Measurements from ENCODE around the gene CAD.

Gene CAD

GRCh38 chr2:27198627-27199026 is 18.5 kb upstream of the CAD start:
- no peaks in the 10 kb centered on the region for H3K27me3 ChIP-seq (ENCODE audit: control insufficient read depth in 5 of 5, insufficient read depth in 4 of 5, low read length in 5 of 5)

GRCh38 chr2:27199241-27199640 is 17.9 kb upstream of the CAD start:
- peaks cover 8 to 51% (median 49%) of the 10 kb centered on the region in 5 donors for H3K36me3 ChIP-seq (ENCODE audit: control insufficient read depth in 5 of 5, insufficient read depth in 5 of 5, low read length in 5 of 5)
- H3K9me3 ChIP-seq (ENCODE audit: control insufficient read depth in 5 of 5, low read length in 5 of 5): no peaks in the 10 kb centered on the region
- no peaks in the 10 kb centered on the region for H3K27me3 ChIP-seq (ENCODE audit: control insufficient read depth in 5 of 5, insufficient read depth in 4 of 5, low read length in 5 of 5)

More at GRCh38 chr2:27198627-27199026, 18.5 kb upstream of the CAD start:
- peak overlapping the region; percentile 37 for H3K27ac ChIP-seq (ENCODE audit: low read depth, low read length)
- no peaks in the 10 kb centered on the region for H3K9me3 ChIP-seq (ENCODE audit: control insufficient read depth in 5 of 5, low read length in 5 of 5)
- H3K36me3 ChIP-seq (ENCODE audit: control insufficient read depth in 5 of 5, insufficient read depth in 5 of 5, low read length in 5 of 5): peaks cover 8 to 45% (median 43%) of the 10 kb centered on the region in 5 donors
- H3K9ac ChIP-seq (ENCODE audit: low read length in 5 of 5): peak overlapping the region in 4 of 5 donors; percentile 0 to 45 (median 8)
- H3K4me1 ChIP-seq (ENCODE audit: control insufficient read depth in 5 of 5, insufficient read depth in 5 of 5, low read length in 5 of 5): peaks cover 0 to 9% (median 7%) of the 10 kb centered on the region in 5 donors
- H3K4me3 ChIP-seq (ENCODE audit: low read depth in 1 of 5, low read length in 5 of 5): no peak overlapping the region

GRCh38 chr2:27201675-27202074 is 15.5 kb upstream of the CAD start:
- Histone ChIP-seq H3K4me1 (ENCODE audit: control insufficient read depth in 5 of 5, insufficient read depth in 5 of 5, low read length in 5 of 5) (peaks cover 0 to 23% (median 17%) of the 10 kb centered on the region in 5 donors), H3K27me3 (ENCODE audit: control insufficient read depth in 5 of 5, insufficient read depth in 4 of 5, low read length in 5 of 5) (no peaks in the 10 kb centered on the region), H3K9me3 (ENCODE audit: control insufficient read depth in 5 of 5, low read length in 5 of 5) (no peaks in the 10 kb centered on the region), H3K9ac (ENCODE audit: low read length in 5 of 5) (no peak overlapping the region), H3K4me3 (ENCODE audit: low read depth in 1 of 5, low read length in 5 of 5) (no peak overlapping the region), H3K36me3 (ENCODE audit: control insufficient read depth in 5 of 5, insufficient read depth in 5 of 5, low read length in 5 of 5) (peaks cover 8 to 75% (median 73%) of the 10 kb centered on the region in 5 donors), H3K27ac (ENCODE audit: low read depth, low read length) (no peak overlapping the region)

More at GRCh38 chr2:27199241-27199640, 17.9 kb upstream of the CAD start:
- Histone ChIP-seq H3K27ac (ENCODE audit: low read depth, low read length) (peak overlapping the region; percentile 37), H3K4me3 (ENCODE audit: low read depth in 1 of 5, low read length in 5 of 5) (no peak overlapping the region), H3K9ac (ENCODE audit: low read length in 5 of 5) (peak overlapping the region in 2 of 5 donors; percentile 4 to 13), H3K4me1 (ENCODE audit: control insufficient read depth in 5 of 5, insufficient read depth in 5 of 5, low read length in 5 of 5) (peaks cover 0 to 9% (median 7%) of the 10 kb centered on the region in 5 donors)

GRCh38 chr2:27202854-27203253 is 14.3 kb upstream of the CAD start:
- peak overlapping the region in 1 of 5 donors; percentile 10 for H3K9ac ChIP-seq (ENCODE audit: low read length in 5 of 5)
- no peaks in the 10 kb centered on the region for H3K9me3 ChIP-seq (ENCODE audit: control insufficient read depth in 5 of 5, low read length in 5 of 5)
- H3K4me1 ChIP-seq (ENCODE audit: control insufficient read depth in 5 of 5, insufficient read depth in 5 of 5, low read length in 5 of 5): peaks cover 0 to 35% (median 28%) of the 10 kb centered on the region in 5 donors
- no peak overlapping the region for H3K4me3 ChIP-seq (ENCODE audit: low read depth in 1 of 5, low read length in 5 of 5)
- H3K27ac ChIP-seq (ENCODE audit: low read depth, low read length): no peak overlapping the region
- peaks cover 8 to 87% (median 84%) of the 10 kb centered on the region in 5 donors for H3K36me3 ChIP-seq (ENCODE audit: control insufficient read depth in 5 of 5, insufficient read depth in 5 of 5, low read length in 5 of 5)
- no peaks in the 10 kb centered on the region for H3K27me3 ChIP-seq (ENCODE audit: control insufficient read depth in 5 of 5, insufficient read depth in 4 of 5, low read length in 5 of 5)

GRCh38 chr2:27203741-27204140 is 13.4 kb upstream of the CAD start:
- Histone ChIP-seq H3K36me3 (ENCODE audit: control insufficient read depth in 5 of 5, insufficient read depth in 5 of 5, low read length in 5 of 5) (peaks cover 8 to 96% (median 91%) of the 10 kb centered on the region in 5 donors), H3K4me1 (ENCODE audit: control insufficient read depth in 5 of 5, insufficient read depth in 5 of 5, low read length in 5 of 5) (peaks cover 0 to 42% (median 33%) of the 10 kb centered on the region in 5 donors), H3K27ac (ENCODE audit: low read depth, low read length) (no peak overlapping the region), H3K27me3 (ENCODE audit: control insufficient read depth in 5 of 5, insufficient read depth in 4 of 5, low read length in 5 of 5) (no peaks in the 10 kb centered on the region), H3K9ac (ENCODE audit: low read length in 5 of 5) (no peak overlapping the region), H3K9me3 (ENCODE audit: control insufficient read depth in 5 of 5, low read length in 5 of 5) (no peaks in the 10 kb centered on the region), H3K4me3 (ENCODE audit: low read depth in 1 of 5, low read length in 5 of 5) (no peak overlapping the region)

- H3K4me3 ChIP-seq (ENCODE audit: low read depth in 1 of 5, low read length in 5 of 5): no peak overlapping the region
- H3K36me3 ChIP-seq (ENCODE audit: control insufficient read depth in 5 of 5, insufficient read depth in 5 of 5, low read length in 5 of 5): peaks cover 8 to 92% (median 87%) of the 10 kb centered on the region in 5 donors
- no peak overlapping the region for H3K9ac ChIP-seq (ENCODE audit: low read length in 5 of 5)
- no peak overlapping the region for H3K27ac ChIP-seq (ENCODE audit: low read depth, low read length)
- H3K9me3 ChIP-seq (ENCODE audit: control insufficient read depth in 5 of 5, low read length in 5 of 5): no peaks in the 10 kb centered on the region
- H3K4me1 ChIP-seq (ENCODE audit: control insufficient read depth in 5 of 5, insufficient read depth in 5 of 5, low read length in 5 of 5): peaks cover under 1 to 42% (median 37%) of the 10 kb centered on the region in 5 donors
- H3K27me3 ChIP-seq (ENCODE audit: control insufficient read depth in 5 of 5, insufficient read depth in 4 of 5, low read length in 5 of 5): no peaks in the 10 kb centered on the region
Measured at GRCh38 chr2:27204566-27204965, 12.6 kb upstream of the CAD start.

- no peaks in the 10 kb centered on the region for H3K9me3 ChIP-seq (ENCODE audit: control insufficient read depth in 5 of 5, low read length in 5 of 5)
- no peak overlapping the region for H3K9ac ChIP-seq (ENCODE audit: low read length in 5 of 5)
- H3K4me1 ChIP-seq (ENCODE audit: control insufficient read depth in 5 of 5, insufficient read depth in 5 of 5, low read length in 5 of 5): peaks cover 3 to 48% (median 41%) of the 10 kb centered on the region in 5 donors
- no peak overlapping the region for H3K4me3 ChIP-seq (ENCODE audit: low read depth in 1 of 5, low read length in 5 of 5)
- H3K27me3 ChIP-seq (ENCODE audit: control insufficient read depth in 5 of 5, insufficient read depth in 4 of 5, low read length in 5 of 5): no peaks in the 10 kb centered on the region
- H3K36me3 ChIP-seq (ENCODE audit: control insufficient read depth in 5 of 5, insufficient read depth in 5 of 5, low read length in 5 of 5): peaks cover 8 to 85% (median 81%) of the 10 kb centered on the region in 5 donors
- no peak overlapping the region for H3K27ac ChIP-seq (ENCODE audit: low read depth, low read length)
Measured at GRCh38 chr2:27205206-27205605, 12.0 kb upstream of the CAD start.

GRCh38 chr2:27206346-27206745 is 10.8 kb upstream of the CAD start:
- Histone ChIP-seq H3K36me3 (ENCODE audit: control insufficient read depth in 5 of 5, insufficient read depth in 5 of 5, low read length in 5 of 5) (peaks cover 8 to 74% (median 71%) of the 10 kb centered on the region in 5 donors), H3K9me3 (ENCODE audit: control insufficient read depth in 5 of 5, low read length in 5 of 5) (no peaks in the 10 kb centered on the region), H3K4me1 (ENCODE audit: control insufficient read depth in 5 of 5, insufficient read depth in 5 of 5, low read length in 5 of 5) (peaks cover 4 to 57% (median 48%) of the 10 kb centered on the region in 5 donors), H3K4me3 (ENCODE audit: low read depth in 1 of 5, low read length in 5 of 5) (peak overlapping the region in 1 of 5 donors; percentile 13), H3K27me3 (ENCODE audit: control insufficient read depth in 5 of 5, insufficient read depth in 4 of 5, low read length in 5 of 5) (no peaks in the 10 kb centered on the region), H3K9ac (ENCODE audit: low read length in 5 of 5) (peak overlapping the region in 1 of 5 donors; percentile 14), H3K27ac (ENCODE audit: low read depth, low read length) (no peak overlapping the region)

GRCh38 chr2:27208486-27209050 is 8.6 kb upstream of the CAD start:
- Histone ChIP-seq H3K27me3 (ENCODE audit: control insufficient read depth in 5 of 5, insufficient read depth in 4 of 5, low read length in 5 of 5) (no peaks in the 10 kb centered on the region), H3K9me3 (ENCODE audit: control insufficient read depth in 5 of 5, low read length in 5 of 5) (no peaks in the 10 kb centered on the region), H3K4me3 (ENCODE audit: low read depth in 1 of 5, low read length in 5 of 5) (peak overlapping the region in 3 of 5 donors; percentile 12 to 35 (median 19)), H3K27ac (ENCODE audit: low read depth, low read length) (peak overlapping the region; percentile 94), H3K9ac (ENCODE audit: low read length in 5 of 5) (peak overlapping the region in 1 of 5 donors; percentile 32), H3K36me3 (ENCODE audit: control insufficient read depth in 5 of 5, insufficient read depth in 5 of 5, low read length in 5 of 5) (peaks cover 0 to 53% (median 49%) of the 10 kb centered on the region in 5 donors), H3K4me1 (ENCODE audit: control insufficient read depth in 5 of 5, insufficient read depth in 5 of 5, low read length in 5 of 5) (peaks cover 5 to 68% (median 62%) of the 10 kb centered on the region in 5 donors)

- Histone ChIP-seq H3K9me3 (ENCODE audit: control insufficient read depth in 5 of 5, low read length in 5 of 5) (no peaks in the 10 kb centered on the region), H3K4me3 (ENCODE audit: low read depth in 1 of 5, low read length in 5 of 5) (peak overlapping the region in 2 of 5 donors; percentile 12 to 35), H3K36me3 (ENCODE audit: control insufficient read depth in 5 of 5, insufficient read depth in 5 of 5, low read length in 5 of 5) (peaks cover 0 to 41% (median 37%) of the 10 kb centered on the region in 5 donors), H3K27me3 (ENCODE audit: control insufficient read depth in 5 of 5, insufficient read depth in 4 of 5, low read length in 5 of 5) (no peaks in the 10 kb centered on the region), H3K9ac (ENCODE audit: low read length in 5 of 5) (peak overlapping the region in 2 of 5 donors; percentile 32 to 68), H3K4me1 (ENCODE audit: control insufficient read depth in 5 of 5, insufficient read depth in 5 of 5, low read length in 5 of 5) (peaks cover 5 to 68% (median 62%) of the 10 kb centered on the region in 5 donors), H3K27ac (ENCODE audit: low read depth, low read length) (peak overlapping the region; percentile 94)
Measured at GRCh38 chr2:27209621-27210401, 7.4 kb upstream of the CAD start.

All from subcutaneous abdominal adipose tissue (tissue), 5 donors.